ENCODE measurements around the gene CHST11.

CHST11 gene

GRCh38 chr12:104657726-104658484 is 201.2 kb downstream of the CHST11 start:
- no peak for DNase-seq

DNA sequence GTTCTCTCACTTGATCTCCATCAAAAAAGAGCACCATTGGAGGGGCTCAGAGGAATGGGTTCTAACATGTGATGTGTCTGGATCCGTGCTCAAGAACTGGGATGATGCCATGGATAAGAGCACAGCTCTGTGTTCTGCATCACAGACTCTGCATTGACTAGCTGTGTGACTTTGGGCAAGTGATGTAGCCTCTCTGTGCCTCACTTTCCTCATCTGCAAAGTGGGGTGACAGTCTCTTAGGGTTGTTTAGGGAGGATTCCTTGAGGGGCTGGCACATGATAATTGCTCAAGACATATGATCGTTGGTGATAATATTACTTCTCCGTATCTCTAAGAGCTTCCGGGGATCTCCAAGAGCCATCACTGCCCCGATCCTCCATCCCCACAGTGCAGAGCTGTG is 202.3 kb downstream of the CHST11 start:
- DNase-seq, result no peak

DNA sequence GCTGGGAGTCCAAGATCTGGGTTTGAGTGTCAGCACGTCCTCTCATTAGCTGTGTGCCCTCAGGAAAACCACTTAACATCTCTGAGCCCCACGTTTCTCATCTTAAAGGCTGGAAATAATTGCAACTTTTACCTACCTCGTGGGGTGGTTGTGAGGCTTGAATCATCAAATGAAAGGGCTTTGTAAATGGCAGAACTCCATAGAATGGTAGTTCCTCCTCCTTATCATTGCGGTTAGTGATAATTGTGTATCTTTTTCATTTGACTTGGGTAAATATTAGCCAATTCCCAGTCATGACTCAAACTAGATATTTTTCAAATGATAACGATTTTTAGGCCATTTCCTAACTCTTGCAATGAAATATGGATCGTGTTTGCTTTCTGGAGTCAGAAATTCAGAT is 205.5 kb downstream of the CHST11 start:
- peak; percentile 39 for DNase-seq

- DNase-seq, result no peak
These were observed 206.2 kb downstream of the CHST11 start for GRCh38 chr12:104662908-104663307.

GRCh38 chr12:104664351-104664750 is 207.6 kb downstream of the CHST11 start:
- no peak for DNase-seq

DNA sequence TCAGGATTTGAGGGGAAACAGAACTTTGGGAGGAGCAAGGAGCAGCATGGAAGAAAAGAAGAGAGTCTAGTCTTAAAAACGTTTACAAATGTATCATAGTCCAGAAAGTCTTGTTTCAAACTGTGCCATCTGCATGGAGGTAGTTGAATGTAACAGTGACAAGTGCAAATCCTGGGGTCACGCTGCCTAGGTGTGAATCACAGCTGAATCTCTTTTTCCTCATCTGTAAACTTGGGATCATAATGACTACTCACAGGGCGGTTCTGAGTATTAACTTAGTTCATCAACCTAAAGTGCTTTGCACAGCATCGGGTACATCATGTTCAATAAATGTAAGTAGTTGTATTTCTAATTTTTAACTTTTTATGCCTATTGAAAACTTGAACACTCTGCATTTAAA is 208.5 kb downstream of the CHST11 start:
- no peak for DNase-seq

GRCh38 chr12:104667139-104667538 is 210.4 kb downstream of the CHST11 start:
- DNase-seq, result peak; percentile 72

DNA sequence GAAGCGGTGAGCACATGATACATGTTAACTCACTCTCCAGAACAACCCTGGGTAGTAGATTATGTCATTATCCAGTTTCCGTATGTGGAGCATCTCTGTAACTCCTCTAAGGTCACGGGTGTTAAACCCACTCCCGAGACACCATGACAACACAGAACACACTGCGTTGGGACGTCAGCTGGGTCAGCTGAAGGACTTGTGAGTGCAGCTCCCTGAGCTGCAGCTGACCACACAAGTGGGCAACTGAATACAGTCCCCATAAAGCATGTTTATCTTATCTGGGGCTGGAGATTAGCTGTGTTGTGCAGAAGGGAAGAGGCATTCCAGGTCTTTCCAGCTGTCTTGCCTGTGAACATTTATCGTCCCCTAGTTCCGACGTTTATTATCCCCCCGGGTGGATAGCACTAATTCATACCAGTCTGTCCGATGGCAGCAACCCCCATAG is 211.5 kb downstream of the CHST11 start:
- no peak for DNase-seq

DNA sequence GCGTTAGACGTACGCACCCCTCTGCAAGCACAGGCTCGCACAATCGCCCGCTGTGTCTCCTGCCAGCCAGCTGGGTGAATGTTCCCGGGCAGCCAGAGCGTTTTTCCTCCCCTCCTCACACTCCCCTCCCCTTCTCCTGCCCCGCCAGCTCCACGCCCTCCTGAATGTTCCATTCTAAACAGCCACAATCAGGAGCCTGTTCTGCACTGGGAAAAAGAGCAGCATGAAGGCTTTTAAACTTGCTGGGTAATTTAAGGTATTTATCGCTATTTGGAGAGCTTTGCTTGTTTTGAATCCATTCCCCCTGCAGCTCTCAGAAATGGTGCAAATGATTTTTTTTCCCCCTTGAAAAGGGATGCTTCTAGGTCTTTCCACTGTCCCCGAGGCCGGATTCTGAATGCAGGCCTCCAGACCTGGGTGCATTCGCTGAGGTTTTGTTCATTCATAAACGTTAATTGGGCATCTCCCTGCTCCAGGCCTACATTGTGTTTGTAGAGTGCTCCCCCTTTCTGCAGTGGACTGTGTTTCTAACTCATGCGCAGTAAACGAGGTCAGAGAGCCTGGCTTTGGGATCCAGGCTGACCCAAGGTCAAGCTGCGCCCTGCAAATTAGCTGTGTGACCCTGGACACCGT is 212.5 kb downstream of the CHST11 start:
- no peak for DNase-seq

GRCh38 chr12:104669851-104670337 is 213.1 kb downstream of the CHST11 start:
- peak; percentile 67 for DNase-seq

- DNase-seq, result no peak
These were observed 214.0 kb downstream of the CHST11 start for GRCh38 chr12:104670439-104671408.

DNA sequence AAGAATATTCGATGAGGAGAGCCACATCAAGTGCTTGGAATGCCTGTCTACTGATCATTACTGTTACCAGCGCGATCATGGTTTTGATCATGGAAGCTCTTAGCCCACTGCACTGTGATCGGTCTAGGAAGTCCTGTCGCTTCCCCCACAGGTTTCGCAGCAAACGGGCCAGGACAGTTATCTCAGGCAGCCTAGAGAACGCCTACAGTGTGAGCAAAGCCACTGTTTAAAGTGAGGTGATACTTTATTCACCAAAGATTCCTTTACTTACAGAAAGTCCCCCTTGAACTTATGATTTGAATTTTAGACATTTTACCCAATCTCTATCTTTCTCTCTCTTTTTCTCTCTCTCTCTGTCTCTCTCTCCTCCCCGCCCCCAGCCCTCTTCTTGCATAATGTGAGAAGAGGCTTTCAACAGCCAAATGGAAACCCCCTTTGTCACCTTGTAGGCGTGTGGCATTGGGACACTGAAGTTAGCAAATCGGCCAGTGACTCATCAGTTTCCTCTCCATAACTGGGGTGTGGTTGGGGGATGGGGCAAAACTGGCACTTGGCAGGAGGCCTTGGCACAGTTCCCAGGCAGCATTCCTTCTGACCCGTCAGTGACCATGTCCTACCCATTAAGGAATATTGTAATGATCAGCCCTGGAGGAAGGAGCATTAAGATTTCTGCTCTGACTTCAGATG is 214.8 kb downstream of the CHST11 start:
- peak; percentile 92 for DNase-seq

GRCh38 chr12:104672096-104672445 is 215.3 kb downstream of the CHST11 start:
- DNase-seq, result no peak

- DNase-seq, result no peak
These were observed 215.9 kb downstream of the CHST11 start for GRCh38 chr12:104672501-104673265.

GRCh38 chr12:104673294-104673693 is 216.5 kb downstream of the CHST11 start:
- DNase-seq, result no peak

GRCh38 chr12:104673696-104674482 is 217.1 kb downstream of the CHST11 start:
- DNase-seq, result no peak

DNA sequence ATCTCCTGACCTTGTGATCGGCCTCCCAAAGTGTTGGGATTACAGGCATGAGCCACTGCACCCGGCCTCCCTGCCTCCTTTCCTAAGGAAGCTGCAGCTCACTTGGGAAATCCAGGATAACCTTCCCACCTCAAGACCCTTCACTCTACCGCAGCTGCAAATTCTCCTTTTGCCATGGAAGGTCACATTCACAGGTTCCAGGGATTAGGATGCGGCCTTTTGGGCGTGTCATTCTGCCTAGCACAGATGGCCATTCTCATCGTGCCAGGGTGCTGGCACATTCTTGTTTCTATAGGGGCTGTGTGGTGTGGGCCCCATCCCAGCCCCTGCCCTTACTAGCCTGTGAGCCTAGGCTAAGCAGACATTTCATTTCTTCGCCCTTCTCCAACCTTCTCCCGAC is 219.9 kb downstream of the CHST11 start:
- DNase-seq, result no peak

DNA sequence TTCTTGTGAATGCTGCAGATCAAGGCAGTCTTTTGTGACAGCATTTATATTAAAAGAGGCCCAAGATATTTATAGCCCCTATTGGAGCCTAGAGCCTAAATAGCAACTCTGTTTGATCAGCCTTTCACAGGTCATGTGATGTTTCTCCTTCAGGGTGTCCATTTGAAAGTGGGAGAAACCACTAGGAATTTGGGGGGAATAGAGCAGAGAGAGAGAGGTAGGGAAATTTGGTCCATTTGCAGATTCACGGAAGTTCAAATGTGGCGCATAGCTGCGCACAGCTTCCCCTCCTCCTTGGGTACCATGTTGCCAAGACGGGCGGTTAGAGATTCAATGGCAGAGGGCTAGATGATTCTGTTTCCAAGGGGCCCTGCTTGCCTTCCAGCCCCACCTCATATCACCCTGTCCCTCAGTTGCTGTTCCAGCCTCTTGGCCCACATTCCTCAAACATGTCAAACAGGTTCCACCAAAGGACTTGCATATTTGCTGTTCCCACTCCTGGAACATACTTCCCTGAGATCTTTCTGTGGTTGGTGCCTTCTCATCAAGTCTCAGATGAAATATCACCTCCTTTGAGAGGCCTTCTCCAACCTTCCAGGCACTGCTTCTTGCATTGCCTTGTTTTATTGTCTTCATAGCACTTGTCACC is 220.8 kb downstream of the CHST11 start:
- no peak for DNase-seq

DNA sequence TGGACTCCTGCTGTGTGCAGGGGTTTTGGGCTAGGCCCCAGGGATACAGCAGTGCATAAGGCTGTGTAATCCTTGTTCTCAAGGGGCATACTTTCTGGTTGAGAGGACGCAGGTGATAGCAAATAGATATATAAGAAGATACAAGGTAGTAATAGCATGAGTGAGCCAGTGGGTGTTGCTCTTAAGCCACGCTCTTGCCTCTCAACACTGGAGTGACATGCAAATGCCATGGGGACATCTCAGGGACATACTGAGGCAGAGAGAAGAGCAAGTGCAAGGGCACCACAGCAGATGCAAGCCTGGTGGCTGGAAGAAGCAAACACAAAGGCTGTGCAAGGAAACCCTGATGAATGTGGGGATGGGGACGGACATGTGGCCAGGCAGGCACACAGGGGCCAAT is 223.3 kb downstream of the CHST11 start:
- peak; percentile 62 for DNase-seq

GRCh38 chr12:104680491-104680890 is 223.7 kb downstream of the CHST11 start:
- no peak for DNase-seq
